Activated CD4-positive, CD25-positive, alpha-beta regulatory T cell treated with anti-CD3 and anti-CD28 coated beads, Interleukin-2, amount 50 U/mL, for 16 hours (primary cell): ENCODE data around the gene SFSWAP.
"Not testable (repeated sequence)": the region's sequence is repeated elsewhere in the genome, so short reads cannot be mapped to it uniquely, and the experiment has no call there.

Experiments used
- DNase-seq: peaks from one replicate; pipeline ENCODE4 v3.0.0-alpha.2; 2020; ENCODE audit warnings: low read depth, low spot score

The SFSWAP gene

GRCh38 chr12:131702573-131702877 lies 8.4 kb upstream of the SFSWAP start:
- no peak for DNase-seq

- DNase-seq = no peak
Observed at GRCh38 chr12:131703161-131703560, 7.7 kb upstream of the SFSWAP start.

- DNase-seq = no peak
Observed at GRCh38 chr12:131704509-131704908, 6.4 kb upstream of the SFSWAP start.

- not testable (repeated sequence) for DNase-seq
Observed at GRCh38 chr12:131706709-131707108, 4.2 kb upstream of the SFSWAP start.

DNA sequence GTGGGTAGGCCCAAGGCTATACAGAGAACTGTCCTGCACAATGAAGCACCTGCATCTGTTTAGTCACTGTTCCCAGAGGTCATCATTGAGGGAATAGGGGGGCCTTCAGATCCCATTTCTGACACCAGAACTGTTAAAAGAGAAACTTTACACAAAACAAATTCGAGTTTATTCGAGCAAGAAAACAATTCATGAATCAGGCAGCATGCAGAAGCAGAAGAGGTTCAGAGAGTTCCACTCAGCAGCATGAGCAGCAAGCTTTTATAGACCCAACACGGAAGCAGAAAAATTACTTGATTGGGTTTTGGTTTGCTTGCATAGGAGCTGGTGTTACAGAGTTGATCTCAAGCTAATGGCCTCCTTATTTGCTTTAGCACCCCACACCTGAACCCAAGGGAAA lies 1.7 kb upstream of the SFSWAP start:
- no peak for DNase-seq

GRCh38 chr12:131711551-131712205 lies 788 bp downstream of the SFSWAP start:
- no peak for DNase-seq

DNA sequence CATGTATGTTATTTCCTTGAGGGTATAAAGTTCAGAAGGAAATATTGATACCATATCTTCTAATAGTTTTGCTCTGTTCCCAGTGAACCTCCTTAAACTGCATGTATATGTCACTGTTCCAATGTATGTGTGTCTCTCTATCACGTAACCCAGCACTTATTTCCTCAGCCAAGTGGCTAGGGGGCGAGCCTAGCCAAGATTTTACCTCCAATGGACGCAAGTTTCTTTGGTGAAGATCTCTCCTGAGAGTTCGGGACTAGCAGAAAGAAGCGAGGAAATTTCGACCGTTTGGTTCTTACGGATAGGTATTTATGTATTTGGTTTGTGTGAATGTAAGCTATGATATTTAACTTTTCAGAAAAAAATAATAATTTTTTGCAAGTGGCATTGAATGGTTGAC lies 2.5 kb downstream of the SFSWAP start:
- no peak for DNase-seq

- DNase-seq = no peak
Observed at GRCh38 chr12:131714759-131715158, 3.9 kb downstream of the SFSWAP start.

DNA sequence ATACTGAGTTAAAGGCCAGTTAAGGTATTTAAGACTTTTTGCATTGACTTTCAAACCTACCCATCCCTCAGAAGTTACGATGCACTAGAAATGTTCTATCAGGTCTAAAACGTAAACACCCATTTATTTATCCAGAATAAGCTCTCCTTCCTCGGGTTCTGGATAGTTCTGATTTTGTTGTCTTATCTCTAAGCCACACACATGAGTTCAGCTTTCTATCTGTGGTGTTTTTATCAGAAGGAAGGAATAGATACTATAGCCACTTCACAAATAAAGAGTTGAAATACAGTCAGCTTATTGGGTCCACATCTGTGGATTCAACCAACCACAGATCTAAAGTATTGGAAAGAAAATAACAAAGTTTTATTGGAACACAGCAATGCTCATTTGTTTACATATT lies 5.4 kb downstream of the SFSWAP start:
- no peak for DNase-seq

DNA sequence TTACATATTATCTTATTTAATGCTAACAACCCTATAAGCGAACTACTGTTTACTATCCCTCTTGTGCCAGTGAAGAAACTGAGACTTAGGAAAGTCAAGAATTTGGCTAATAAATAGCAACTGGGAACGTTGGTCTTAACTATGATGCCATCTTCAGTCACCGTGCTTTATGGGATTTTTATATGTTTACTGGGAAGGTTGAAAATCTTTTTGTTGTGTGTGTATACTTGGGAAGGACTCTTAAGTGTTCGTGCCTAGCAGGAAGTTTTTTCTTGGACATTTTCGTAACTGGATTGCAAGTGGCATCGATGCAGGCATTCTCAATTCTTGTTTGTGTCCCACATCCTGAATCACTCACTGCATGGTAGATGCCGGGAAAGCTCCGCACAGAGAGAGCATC lies 9.4 kb downstream of the SFSWAP start:
- no peak for DNase-seq

DNA sequence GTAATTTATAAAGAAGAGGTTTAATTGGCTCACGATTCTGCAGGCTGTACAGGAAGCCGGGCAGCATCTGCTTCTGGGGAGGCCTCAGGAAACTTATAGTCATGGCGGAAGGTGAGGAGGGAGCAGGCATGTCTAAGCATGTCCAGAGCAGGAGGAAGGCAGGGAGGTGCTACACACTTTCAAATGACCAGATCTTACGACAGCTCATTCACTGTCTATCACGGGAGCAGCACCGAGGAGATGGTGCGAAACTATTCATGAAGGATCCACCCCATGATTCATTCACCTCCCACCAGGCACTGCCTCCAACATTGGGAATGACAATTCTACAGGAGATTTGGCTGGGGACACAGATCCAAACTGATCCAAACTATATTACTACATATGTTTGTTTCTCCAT lies 10.0 kb downstream of the SFSWAP start:
- DNase-seq = no peak

DNA sequence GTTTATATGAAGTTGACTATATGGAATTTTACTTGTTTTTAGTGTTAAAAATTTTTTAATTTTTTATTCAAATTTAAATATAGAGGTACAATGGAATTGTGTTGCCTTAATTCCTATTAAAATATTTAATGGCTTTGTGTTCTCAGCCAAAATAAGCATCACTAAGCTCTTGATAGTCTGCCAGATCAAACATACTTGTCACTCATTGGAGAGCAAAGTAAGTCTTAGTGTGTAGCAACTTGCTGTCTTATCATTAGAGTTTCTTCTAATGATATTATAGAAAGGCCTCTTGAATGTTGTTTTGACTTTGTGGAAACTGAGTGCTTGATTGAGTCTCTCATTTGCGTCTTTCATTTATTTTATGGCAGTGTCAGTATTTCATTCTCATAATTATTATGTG lies 10.7 kb downstream of the SFSWAP start:
- DNase-seq = no peak

DNA sequence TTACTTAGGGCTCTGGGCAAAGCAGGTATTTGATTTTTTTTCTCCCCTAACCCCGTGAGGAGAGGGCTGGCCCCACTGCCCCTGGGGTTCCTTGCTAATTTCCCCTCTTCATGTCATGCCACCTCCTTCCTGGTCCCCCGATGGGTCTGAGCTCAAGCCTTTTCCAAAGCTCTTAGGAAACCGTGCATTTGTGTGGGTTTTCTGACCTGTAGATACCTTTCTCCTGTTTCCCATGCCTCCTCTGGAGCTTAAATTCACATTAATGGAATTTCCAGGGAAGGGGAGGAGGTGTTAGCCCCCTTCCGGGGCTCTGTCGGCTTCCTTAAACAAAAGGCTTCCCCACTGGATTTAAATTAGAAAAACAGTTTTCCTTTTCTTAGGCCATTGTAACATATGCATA lies 12.6 kb downstream of the SFSWAP start:
- no peak for DNase-seq

DNA sequence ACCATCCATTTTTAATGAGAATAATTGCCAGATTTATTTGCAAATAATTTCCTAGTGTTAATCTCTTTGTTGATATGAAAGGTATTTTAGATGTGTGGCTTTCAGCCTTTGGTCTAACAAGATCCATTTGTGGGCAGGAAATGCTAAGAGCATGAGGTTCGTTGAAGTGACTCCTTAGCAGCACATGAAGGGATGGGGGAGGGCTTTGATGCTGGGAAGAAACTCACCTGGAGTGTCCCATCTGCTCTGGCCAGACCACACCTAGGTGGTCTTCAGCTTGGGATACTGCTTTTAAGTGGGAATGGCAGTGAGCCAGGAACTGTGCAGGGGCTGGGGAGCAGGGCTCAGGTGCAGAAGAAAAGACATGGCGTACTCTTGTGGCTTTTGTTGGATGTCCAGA lies 13.6 kb downstream of the SFSWAP start:
- no peak for DNase-seq

DNA sequence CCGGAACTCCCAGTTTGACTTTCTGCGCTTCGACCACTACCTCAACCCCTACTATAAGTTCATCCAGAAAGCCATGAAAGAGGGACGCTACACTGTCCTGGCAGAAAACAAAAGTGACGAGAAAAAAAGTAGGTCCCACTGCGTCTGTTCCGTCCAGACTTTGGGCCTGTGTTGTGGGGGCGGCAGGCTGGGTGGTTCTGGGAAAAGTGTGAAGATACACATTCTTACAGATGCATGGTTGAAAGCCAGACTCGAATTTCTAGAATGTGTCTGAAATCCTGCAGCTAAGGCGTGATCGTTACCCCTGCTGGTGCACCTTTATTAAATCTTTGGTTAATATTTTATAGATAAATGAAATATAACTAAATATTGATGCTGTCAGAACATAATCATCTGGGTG lies 14.6 kb downstream of the SFSWAP start:
- DNase-seq = no peak

GRCh38 chr12:131728720-131729119 lies 17.8 kb downstream of the SFSWAP start:
- no peak for DNase-seq

- no peak for DNase-seq
Observed at GRCh38 chr12:131729254-131729955, 18.5 kb downstream of the SFSWAP start.

DNA sequence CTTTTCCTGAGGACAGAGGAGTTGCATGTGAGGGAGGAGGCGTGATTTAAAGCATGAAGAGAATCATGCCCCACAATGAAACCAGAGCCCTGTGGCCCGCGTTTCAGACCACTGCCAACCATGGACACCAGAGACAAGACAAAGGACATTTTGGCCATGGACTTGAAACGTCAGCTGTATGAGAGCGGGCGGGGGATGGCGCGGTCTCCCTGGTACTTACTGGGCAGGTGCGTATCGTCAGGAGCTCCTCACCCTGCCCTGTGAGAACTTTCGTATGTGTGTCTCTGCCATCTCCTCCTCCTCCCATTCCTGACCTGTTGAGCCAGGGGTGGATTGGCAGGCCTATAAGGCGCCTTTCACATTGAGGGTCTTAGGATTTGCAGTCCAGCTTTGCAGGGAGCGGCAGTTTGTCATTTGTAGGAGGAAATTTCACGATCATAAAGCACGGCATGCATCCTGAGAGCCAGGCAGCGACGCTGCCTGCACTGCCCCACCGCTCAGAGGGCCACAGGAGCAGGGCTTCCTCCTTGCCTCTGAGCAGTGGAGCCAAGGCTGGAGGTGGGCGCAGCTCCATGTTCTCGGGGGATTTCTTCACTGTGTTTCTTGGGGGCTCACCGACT lies 22.2 kb downstream of the SFSWAP start:
- no peak for DNase-seq

DNA sequence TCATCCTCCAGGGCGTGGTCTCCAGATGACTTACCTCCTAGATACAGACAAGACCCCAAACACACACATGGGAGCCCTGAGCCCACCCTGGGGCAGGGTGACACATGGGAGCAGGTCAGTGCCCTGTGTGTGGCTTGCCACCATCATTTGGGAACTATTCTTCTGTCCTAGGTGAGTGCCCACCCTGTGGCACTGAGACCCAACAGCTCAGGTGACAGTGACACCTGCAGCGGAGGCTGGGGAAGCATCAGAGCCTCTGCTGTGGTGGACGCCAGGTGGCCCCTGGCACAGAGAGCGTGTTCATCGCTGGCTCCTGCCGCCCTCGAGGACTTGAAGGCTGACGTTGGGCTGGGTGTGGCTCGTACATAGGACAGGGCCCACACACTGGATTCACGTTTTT lies 23.0 kb downstream of the SFSWAP start:
- DNase-seq = no peak

GRCh38 chr12:131734336-131735152 lies 23.7 kb downstream of the SFSWAP start:
- DNase-seq = no peak

DNA sequence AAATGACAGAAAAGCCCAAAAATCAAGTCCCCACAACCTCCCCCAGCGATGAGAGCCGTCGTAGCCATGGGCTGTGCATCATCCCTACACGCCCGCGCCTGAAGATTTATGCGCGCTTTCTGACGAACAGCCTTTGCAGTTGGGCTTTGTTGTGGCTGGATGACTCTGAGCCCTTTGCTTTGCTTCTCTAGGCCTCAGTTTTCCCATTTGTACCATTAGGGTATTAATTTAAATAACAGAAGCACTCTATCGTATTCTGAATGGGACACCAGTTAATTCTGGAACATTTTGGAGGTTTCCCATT lies 24.2 kb downstream of the SFSWAP start:
- no peak for DNase-seq
